ENCODE measurements around the gene DOCK8. TPM values are rescaled to one million over a fixed set of nuclear protein-coding genes. Genes with fewer than 3 reads are reported as not detected.

Gene DOCK8
- total RNA-seq, 1 experiment from 2014 or later, result 0.37 TPM

DNA sequence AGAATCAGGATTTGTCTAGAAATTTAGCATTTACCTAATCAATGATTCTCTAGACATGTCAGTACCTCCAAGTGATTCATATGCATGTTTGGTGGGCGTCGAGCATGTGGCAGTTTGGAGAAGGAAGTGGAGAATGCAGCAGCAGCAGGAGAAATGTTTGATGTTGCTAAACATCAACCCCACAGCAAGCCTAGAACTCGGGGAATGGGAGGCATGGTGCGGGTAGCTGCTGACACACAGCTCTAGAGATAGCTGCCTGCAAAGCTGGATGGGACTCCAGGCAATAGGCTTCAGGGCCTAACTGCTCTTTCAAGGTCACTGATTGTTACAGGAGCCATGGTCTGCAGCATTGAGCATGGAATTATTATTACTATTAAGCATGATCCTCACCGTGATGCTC is 137.3 kb downstream of the DOCK8 start:
- intact Hi-C loops (cut with micrococcal nuclease), result no loop called here
- Histone ChIP-seq H3K9me3 (ENCODE audit: control insufficient read depth in 1 of 2, insufficient read depth in 1 of 2, low read depth in 1 of 2, low read length in 2 of 2) (no peaks in the 10 kb centered on the region), H3K27ac (ENCODE audit: low read depth, low read length) (no peak overlapping the region), H3K27me3 (ENCODE audit: insufficient read depth, low read length) (peaks cover 24% of the 10 kb centered on the region), H3K79me2 (ENCODE audit: insufficient read depth, low read length) (no peaks in the 10 kb centered on the region), H3K4me3 (replicated peaks in 1 of 2; ENCODE audit: low read depth in 1 of 2, low read length in 2 of 2) (no peak overlapping the region), H2AFZ (ENCODE audit: low read depth, low read length, poor library complexity, severe bottlenecking) (no peak overlapping the region), H3K4me2 (ENCODE audit: low read length) (no peak overlapping the region), H3K9me2 (ENCODE audit: insufficient read depth) (no peaks in the 10 kb centered on the region), H3K4me1 (ENCODE audit: control insufficient read depth in 1 of 2, insufficient read depth in 2 of 2, low read length in 2 of 2) (no peaks in the 10 kb centered on the region), H3K9ac (ENCODE audit: low read length) (no peak overlapping the region), H4K20me1 (ENCODE audit: insufficient read depth) (no peaks in the 10 kb centered on the region), H3K36me3 (ENCODE audit: control insufficient read depth in 1 of 2, insufficient read depth in 2 of 2, low read length in 2 of 2) (no peaks in the 10 kb centered on the region)
- ATAC-seq, result no peak
- DNase-seq (ENCODE audit: low read depth, low spot score), result no peak
- ChIA-PET RAD21 (ENCODE audit: low non-redundant PET in 1 of 2, low total read pairs in 2 of 2, uncharacterized antibody in 2 of 2, unreplicated experiment in 2 of 2) (no interaction called here), POLR2A (no interaction called here), CTCF (no interaction called here)
- TF ChIP-seq EGR1 (IDR thresholded peaks at IDR 0.05; ENCODE audit: low read depth) (no peak), CEBPB (IDR thresholded peaks at IDR 0.05; ENCODE audit: low read depth) (no peak), CTCF (IDR thresholded peaks at IDR 0.05 in 2 of 3, conservative IDR thresholded peaks at IDR 0.05 in 1 of 3; ENCODE audit: borderline replicate concordance in 1 of 3, insufficient read depth in 1 of 3, low read depth in 2 of 3, low read length in 2 of 3) (no peak), YY1 (IDR thresholded peaks at IDR 0.05; ENCODE audit: extremely low read depth, insufficient replicate concordance, low read depth, low read length) (no peak), REST (IDR thresholded peaks at IDR 0.05; ENCODE audit: low read depth) (no peak), EZH2phosphoT487 (IDR thresholded peaks at IDR 0.05; ENCODE audit: borderline replicate concordance) (no peak), CBX3 (IDR thresholded peaks at IDR 0.05; ENCODE audit: low read depth) (no peak), TCF7L2 (IDR thresholded peaks at IDR 0.05; ENCODE audit: borderline replicate concordance, extremely low read depth, insufficient read depth, insufficient read length) (no peak), POLR2AphosphoS5 (IDR thresholded peaks at IDR 0.05; ENCODE audit: low read depth, low read length) (no peak), JUND (IDR thresholded peaks at IDR 0.05) (no peak), SRF (IDR thresholded peaks at IDR 0.05; ENCODE audit: low read depth) (no peak), SIN3A (IDR thresholded peaks at IDR 0.05; ENCODE audit: low read depth) (no peak), POLR2A (IDR thresholded peaks at IDR 0.05; ENCODE audit: borderline replicate concordance, extremely low read depth, insufficient read depth, insufficient read length) (no peak), ZNF274 (IDR thresholded peaks at IDR 0.05; ENCODE audit: low read depth, low read length) (no peak), SP1 (IDR thresholded peaks at IDR 0.05; ENCODE audit: low read depth) (no peak), ELF1 (IDR thresholded peaks at IDR 0.05; ENCODE audit: borderline replicate concordance, low read depth) (no peak), EZH2 (IDR thresholded peaks at IDR 0.05) (no peak)
- TF ChIP-seq, protein P1, sequence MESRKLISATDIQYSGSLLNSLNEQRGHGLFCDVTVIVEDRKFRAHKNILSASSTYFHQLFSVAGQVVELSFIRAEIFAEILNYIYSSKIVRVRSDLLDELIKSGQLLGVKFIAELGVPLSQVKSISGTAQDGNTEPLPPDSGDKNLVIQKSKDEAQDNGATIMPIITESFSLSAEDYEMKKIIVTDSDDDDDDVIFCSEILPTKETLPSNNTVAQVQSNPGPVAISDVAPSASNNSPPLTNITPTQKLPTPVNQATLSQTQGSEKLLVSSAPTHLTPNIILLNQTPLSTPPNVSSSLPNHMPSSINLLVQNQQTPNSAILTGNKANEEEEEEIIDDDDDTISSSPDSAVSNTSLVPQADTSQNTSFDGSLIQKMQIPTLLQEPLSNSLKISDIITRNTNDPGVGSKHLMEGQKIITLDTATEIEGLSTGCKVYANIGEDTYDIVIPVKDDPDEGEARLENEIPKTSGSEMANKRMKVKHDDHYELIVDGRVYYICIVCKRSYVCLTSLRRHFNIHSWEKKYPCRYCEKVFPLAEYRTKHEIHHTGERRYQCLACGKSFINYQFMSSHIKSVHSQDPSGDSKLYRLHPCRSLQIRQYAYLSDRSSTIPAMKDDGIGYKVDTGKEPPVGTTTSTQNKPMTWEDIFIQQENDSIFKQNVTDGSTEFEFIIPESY (IDR thresholded peaks at IDR 0.05; ENCODE audit: extremely low read depth, insufficient replicate concordance, low read length), result no peak
- TF ChIP-seq, protein P2, sequence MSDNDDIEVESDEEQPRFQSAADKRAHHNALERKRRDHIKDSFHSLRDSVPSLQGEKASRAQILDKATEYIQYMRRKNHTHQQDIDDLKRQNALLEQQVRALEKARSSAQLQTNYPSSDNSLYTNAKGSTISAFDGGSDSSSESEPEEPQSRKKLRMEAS (IDR thresholded peaks at IDR 0.05), result no peak
- no TSS peak for BruUV-seq (replicated peaks)

Measured in HCT116 (cell line).